Body of pancreas (tissue), 4 donors: ENCODE data around the gene LACTBL1.
"Not testable (repeated sequence)": the region's sequence is repeated elsewhere in the genome, so short reads cannot be mapped to it uniquely, and the experiment has no call there.

Source experiments
- CTCF ChIP-seq, 7 experiments: fragments of 450-650 bp in 4 of 7; fragments of 200-600 bp in 3 of 7; sonication (generic) in 3 of 7; IDR thresholded peaks; one replicate each; pipeline ENCODE4 v1.5.1; 2016 to 2019; ENCODE audit warnings: antibody characterized with exemption in 7 of 7
- POLR2A ChIP-seq, 3 donors: fragments of 450-650 bp; IDR thresholded peaks; one replicate each; pipeline ENCODE4 v1.6.1; 2016; ENCODE audit warnings: antibody characterized with exemption in 3 of 3, mild to moderate bottlenecking in 2 of 3

- TF ChIP-seq CTCF, POLR2A (IDR thresholded peaks at IDR 0.05): not testable (repeated sequence)
Observed at GRCh38 chr1:23004769-23005168, 32.1 kb upstream of the LACTBL1 start.
